Vagina (tissue), 2 donors: ENCODE measurements around the gene TGFA.

Source experiments
- CTCF ChIP-seq, 3 experiments: fragments of 450-650 bp in 2 of 3; fragments of 200-600 bp in 1 of 3; sonication (generic) in 1 of 3; IDR thresholded peaks; one replicate each; pipeline ENCODE4 v1.5.1; 2017 to 2019; ENCODE audit warnings: antibody characterized with exemption in 3 of 3, mild to moderate bottlenecking in 2 of 3, moderate library complexity in 2 of 3
- POLR2A ChIP-seq, 2 donors: fragments of 450-650 bp; IDR thresholded peaks; one replicate each; pipeline ENCODE4 v1.6.1; 2017; ENCODE audit warnings: antibody characterized with exemption in 2 of 2, mild to moderate bottlenecking in 2 of 2, moderate library complexity in 2 of 2

DNA sequence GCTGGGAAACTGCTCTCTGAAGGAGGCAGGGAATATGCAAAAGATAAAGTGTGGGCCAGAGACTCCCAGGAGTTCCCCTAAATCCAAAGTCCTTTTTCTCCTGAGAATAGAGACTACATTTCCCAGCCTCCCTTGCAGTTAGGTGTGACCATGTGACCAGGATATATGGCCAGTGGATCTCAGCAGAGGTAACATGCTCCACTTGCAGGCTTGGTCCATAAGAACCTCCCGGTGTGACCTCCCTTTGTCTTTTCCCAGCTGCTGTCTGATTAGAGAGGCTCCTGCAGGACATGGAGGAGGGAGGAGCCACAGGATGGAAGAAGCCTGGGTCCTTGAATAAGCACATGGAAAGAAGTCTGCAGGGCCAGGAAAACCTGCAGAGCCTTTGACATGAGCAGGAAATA, 76.2 kb downstream of the TGFA start:
- TF ChIP-seq POLR2A (IDR thresholded peaks at IDR 0.05) (no peak), CTCF (IDR thresholded peaks at IDR 0.05) (no peak)
